ENCODE measurements around the gene PDE1A. TPM values are rescaled to one million over a fixed set of nuclear protein-coding genes. Genes with fewer than 3 reads are reported as not detected.

PDE1A gene
- total and polyA plus RNA-seq, 10 of the 15 experiments (the other 5 are each of a cell fraction or from before 2014, with no cell fraction given): 1.1 TPM; not detected in 9

GRCh38 chr2:182165202-182165601, 261.6 kb downstream of the PDE1A start:
- Histone ChIP-seq H3K9me3 (replicated peaks; ENCODE audit: control insufficient read depth, insufficient read depth, low read length) (no peaks in the 10 kb centered on the region), H3K4me2 (ENCODE audit: control insufficient read depth, insufficient read depth) (no peak overlapping the region), H3K79me2 (ENCODE audit: control insufficient read depth, insufficient read depth, low read length) (no peaks in the 10 kb centered on the region), H3K27ac (ENCODE audit: control insufficient read depth, insufficient read depth) (no peak overlapping the region), H3K36me3 (ENCODE audit: control insufficient read depth in 2 of 2, insufficient read depth in 2 of 2, low read length in 1 of 2) (no peaks in the 10 kb centered on the region), H4K20me1 (ENCODE audit: control insufficient read depth, insufficient read depth) (no peaks in the 10 kb centered on the region), H3K4me1 (ENCODE audit: control insufficient read depth, insufficient read depth, low read length) (no peaks in the 10 kb centered on the region), H2AFZ (ENCODE audit: control insufficient read depth, low read depth, low read length) (no peak overlapping the region), H3K9ac (ENCODE audit: control insufficient read depth, insufficient read depth, low read length) (no peak overlapping the region), H3K4me3 (no peak overlapping the region), H3K27me3 (replicated peaks in 1 of 2; ENCODE audit: control insufficient read depth in 2 of 2, insufficient read depth in 2 of 2, low read length in 1 of 2) (no peaks in the 10 kb centered on the region)
- WGBS (ENCODE audit: insufficient coverage, insufficient replicate concordance, low lambda C conversion rate, missing lambda C conversion rate): 0% methylated on average over 2 of the region's 2 CpGs
- POLR2A ChIA-PET: no interaction called here
- SMC1A ChIA-PET (ENCODE audit: uncharacterized antibody, unreplicated experiment): no interaction called here
- in situ Hi-C loops (cut with MboI): no loop called here
- ATAC-seq (no peak), DNase-seq (ENCODE audit: low read depth, low spot score) (no peak), FAIRE-seq (no peak)
- BruUV-seq (replicated peaks): no TSS peak
- intact Hi-C loops (cut with micrococcal nuclease; ENCODE audit: unreplicated experiment): no loop called here
- RAD21 ChIA-PET (ENCODE audit: unreplicated experiment): no interaction called here
- TF ChIP-seq SMC3 (IDR thresholded peaks at IDR 0.05; ENCODE audit: borderline replicate concordance, low read length) (no peak), EP300 (IDR thresholded peaks at IDR 0.05; ENCODE audit: borderline replicate concordance in 1 of 2, control insufficient read depth in 1 of 2, low read depth in 2 of 2, low read length in 2 of 2) (no peak), MAX (IDR thresholded peaks at IDR 0.05; ENCODE audit: low read depth, low read length) (no peak), LARP7 (IDR thresholded peaks at IDR 0.05) (no peak), MEF2A (IDR thresholded peaks at IDR 0.05; ENCODE audit: insufficient read depth, low read depth, low read length) (no peak)
- TF ChIP-seq, protein P1, sequence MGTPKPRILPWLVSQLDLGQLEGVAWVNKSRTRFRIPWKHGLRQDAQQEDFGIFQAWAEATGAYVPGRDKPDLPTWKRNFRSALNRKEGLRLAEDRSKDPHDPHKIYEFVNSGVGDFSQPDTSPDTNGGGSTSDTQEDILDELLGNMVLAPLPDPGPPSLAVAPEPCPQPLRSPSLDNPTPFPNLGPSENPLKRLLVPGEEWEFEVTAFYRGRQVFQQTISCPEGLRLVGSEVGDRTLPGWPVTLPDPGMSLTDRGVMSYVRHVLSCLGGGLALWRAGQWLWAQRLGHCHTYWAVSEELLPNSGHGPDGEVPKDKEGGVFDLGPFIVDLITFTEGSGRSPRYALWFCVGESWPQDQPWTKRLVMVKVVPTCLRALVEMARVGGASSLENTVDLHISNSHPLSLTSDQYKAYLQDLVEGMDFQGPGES (IDR thresholded peaks at IDR 0.05): no peak
- CTCF ChIA-PET: no interaction called here

- DNase-seq (ENCODE audit: low read depth, low spot score): no peak
- POLR2A ChIA-PET: no interaction called here
- no peak for TF ChIP-seq ZBTB4 (CRISPR knock-in tag; IDR thresholded peaks at IDR 0.05)
- TF ChIP-seq HCFC1 (IDR thresholded peaks at IDR 0.05; ENCODE audit: low read length): no peak
- no peak for TF ChIP-seq FOS (IDR thresholded peaks at IDR 0.05; ENCODE audit: borderline replicate concordance, extremely low read depth, insufficient read length)
- TF ChIP-seq POLR2A (IDR thresholded peaks at IDR 0.05; ENCODE audit: low read depth, low read length): no peak
- TF ChIP-seq RUNX3 (IDR thresholded peaks at IDR 0.05; ENCODE audit: low read length): no peak
- TF ChIP-seq NRF1 (conservative IDR thresholded peaks at IDR 0.05; ENCODE audit: low read depth, low read length): no peak
- no peak for TF ChIP-seq TAF1 (IDR thresholded peaks at IDR 0.05; ENCODE audit: borderline replicate concordance, low read depth, low read length)
- TF ChIP-seq, protein P2, sequence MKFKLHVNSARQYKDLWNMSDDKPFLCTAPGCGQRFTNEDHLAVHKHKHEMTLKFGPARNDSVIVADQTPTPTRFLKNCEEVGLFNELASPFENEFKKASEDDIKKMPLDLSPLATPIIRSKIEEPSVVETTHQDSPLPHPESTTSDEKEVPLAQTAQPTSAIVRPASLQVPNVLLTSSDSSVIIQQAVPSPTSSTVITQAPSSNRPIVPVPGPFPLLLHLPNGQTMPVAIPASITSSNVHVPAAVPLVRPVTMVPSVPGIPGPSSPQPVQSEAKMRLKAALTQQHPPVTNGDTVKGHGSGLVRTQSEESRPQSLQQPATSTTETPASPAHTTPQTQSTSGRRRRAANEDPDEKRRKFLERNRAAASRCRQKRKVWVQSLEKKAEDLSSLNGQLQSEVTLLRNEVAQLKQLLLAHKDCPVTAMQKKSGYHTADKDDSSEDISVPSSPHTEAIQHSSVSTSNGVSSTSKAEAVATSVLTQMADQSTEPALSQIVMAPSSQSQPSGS (IDR thresholded peaks at IDR 0.05; ENCODE audit: low read length): no peak
These were observed 262.1 kb downstream of the PDE1A start for GRCh38 chr2:182164686-182165085.

More at GRCh38 chr2:182164686-182165085, 262.1 kb downstream of the PDE1A start:
- FAIRE-seq (no peak), ATAC-seq (no peak)
- ChIA-PET CTCF (no interaction called here), SMC1A (ENCODE audit: uncharacterized antibody, unreplicated experiment) (no interaction called here), RAD21 (ENCODE audit: unreplicated experiment) (no interaction called here)
- H3K27me3 ChIP-seq (replicated peaks in 1 of 2; ENCODE audit: control insufficient read depth in 2 of 2, insufficient read depth in 2 of 2, low read length in 1 of 2): no peaks in the 10 kb centered on the region
- no peak overlapping the region for H3K27ac ChIP-seq (ENCODE audit: control insufficient read depth, insufficient read depth)
- H3K9ac ChIP-seq (ENCODE audit: control insufficient read depth, insufficient read depth, low read length): no peak overlapping the region
- intact Hi-C loops (cut with micrococcal nuclease; ENCODE audit: unreplicated experiment): no loop called here
- no peaks in the 10 kb centered on the region for H3K9me3 ChIP-seq (replicated peaks; ENCODE audit: control insufficient read depth, insufficient read depth, low read length)
- H3K4me3 ChIP-seq: no peak overlapping the region
- H3K4me2 ChIP-seq (ENCODE audit: control insufficient read depth, insufficient read depth): no peak overlapping the region
- no TSS peak for BruUV-seq (replicated peaks)
- H3K36me3 ChIP-seq (ENCODE audit: control insufficient read depth in 2 of 2, insufficient read depth in 2 of 2, low read length in 1 of 2): no peaks in the 10 kb centered on the region
- in situ Hi-C loops (cut with MboI): no loop called here
- no peaks in the 10 kb centered on the region for H3K79me2 ChIP-seq (ENCODE audit: control insufficient read depth, insufficient read depth, low read length)
- no peaks in the 10 kb centered on the region for H3K4me1 ChIP-seq (ENCODE audit: control insufficient read depth, insufficient read depth, low read length)
- no peak overlapping the region for H2AFZ ChIP-seq (ENCODE audit: control insufficient read depth, low read depth, low read length)
- H4K20me1 ChIP-seq (ENCODE audit: control insufficient read depth, insufficient read depth): no peaks in the 10 kb centered on the region
- 0% methylated on average over 1 of the region's 1 CpG for WGBS (ENCODE audit: insufficient coverage, insufficient replicate concordance, low lambda C conversion rate, missing lambda C conversion rate)

Data from GM12878 (cell line).